ENCODE results near the gene MICOS13.
A peak's percentile ranks its signal among the peaks of the same experiment; 100 is the strongest.
"Not testable (repeated sequence)": the region's sequence is repeated elsewhere in the genome, so short reads cannot be mapped to it uniquely, and the experiment has no call there.

Gene MICOS13

GRCh38 chr19:5690125-5690954, 10.0 kb upstream of the MICOS13 start, which contains the start of gene RPL36:
Gene RPL36, plus strand, starts transcription at chr19:5690295. Its CDS starts 213 bp downstream, at chr19:5690508.
- peak; percentile 96 for TF ChIP-seq CTCF (IDR thresholded peaks at IDR 0.05)
- peak within 1 kb of the TSS; percentile 100 for H3K4me3 Mint-ChIP-seq
- DNase-seq: peak; percentile 99
- peak within 1 kb of the TSS; percentile 100 for H3K27ac Mint-ChIP-seq
- H3K9me3 Mint-ChIP-seq: peaks cover 3% of the 10 kb centered on the region
- peaks cover 20% of the 10 kb centered on the region for H3K4me1 Mint-ChIP-seq
- peaks cover 10% of the 10 kb centered on the region for H3K36me3 Mint-ChIP-seq (ENCODE audit: low read depth)
- peaks cover 5% of the 10 kb centered on the region for H3K27me3 Mint-ChIP-seq (ENCODE audit: low read depth, poor library complexity)

- H3K9me3 Mint-ChIP-seq; H3K27me3 Mint-ChIP-seq (ENCODE audit: low read depth, poor library complexity); DNase-seq; H3K27ac Mint-ChIP-seq: not testable (repeated sequence)
- peaks cover 21% of the 10 kb centered on the region for H3K4me1 Mint-ChIP-seq
- H3K4me3 Mint-ChIP-seq: peak overlapping the region; percentile 54
- H3K36me3 Mint-ChIP-seq (ENCODE audit: low read depth): peaks cover 10% of the 10 kb centered on the region
Observed at GRCh38 chr19:5688262-5688881, 8.1 kb upstream of the MICOS13 start.

GRCh38 chr19:5687360-5688198, 7.3 kb upstream of the MICOS13 start:
- H3K9me3 Mint-ChIP-seq: peaks cover 3% of the 10 kb centered on the region
- no peak for TF ChIP-seq CTCF (IDR thresholded peaks at IDR 0.05)
- no peak overlapping the region for H3K27ac Mint-ChIP-seq
- peak overlapping the region; percentile 79 for H3K4me3 Mint-ChIP-seq
- no peak for DNase-seq
- H3K4me1 Mint-ChIP-seq: peaks cover 23% of the 10 kb centered on the region
- H3K36me3 Mint-ChIP-seq (ENCODE audit: low read depth): peaks cover 9% of the 10 kb centered on the region
- peaks cover 9% of the 10 kb centered on the region for H3K27me3 Mint-ChIP-seq (ENCODE audit: low read depth, poor library complexity)

GRCh38 chr19:5686647-5687359, 6.5 kb upstream of the MICOS13 start:
- H3K36me3 Mint-ChIP-seq (ENCODE audit: low read depth): peaks cover 6% of the 10 kb centered on the region
- H3K4me3 Mint-ChIP-seq: peak overlapping the region; percentile 79
- H3K9me3 Mint-ChIP-seq: peaks cover 3% of the 10 kb centered on the region
- H3K27me3 Mint-ChIP-seq (ENCODE audit: low read depth, poor library complexity): peaks cover 9% of the 10 kb centered on the region
- DNase-seq: peak; percentile 100
- peak; percentile 71 for TF ChIP-seq CTCF (IDR thresholded peaks at IDR 0.05)
- no peak overlapping the region for H3K27ac Mint-ChIP-seq
- H3K4me1 Mint-ChIP-seq: peaks cover 23% of the 10 kb centered on the region

GRCh38 chr19:5686326-5686646, 6.0 kb upstream of the MICOS13 start:
- no peak for DNase-seq
- H3K4me3 Mint-ChIP-seq: peak overlapping the region; percentile 79
- H3K27me3 Mint-ChIP-seq (ENCODE audit: low read depth, poor library complexity): peaks cover 9% of the 10 kb centered on the region
- H3K27ac Mint-ChIP-seq: no peak overlapping the region
- H3K4me1 Mint-ChIP-seq: peaks cover 28% of the 10 kb centered on the region
- TF ChIP-seq CTCF (IDR thresholded peaks at IDR 0.05): no peak
- H3K9me3 Mint-ChIP-seq: peaks cover 3% of the 10 kb centered on the region
- peaks cover 6% of the 10 kb centered on the region for H3K36me3 Mint-ChIP-seq (ENCODE audit: low read depth)

All from nephron progenitor cell (in vitro differentiated cells).